GM18907 (cell line): ENCODE results near the gene NPIPB6.

Source experiments
- ATAC-seq: cut with Tn5 transposase; IDR thresholded peaks from one replicate; pipeline ENCODE4 v1.9.1; 2021; ENCODE audit warnings: mild to moderate bottlenecking, moderate library complexity; ENCODE audit not compliant: unreplicated experiment

NPIPB6 gene

GRCh38 chr16:28300327-28300726 lies 63.0 kb downstream of the NPIPB6 start:
- ATAC-seq, result no peak

- ATAC-seq, result no peak
Measured at GRCh38 chr16:28298511-28298878, 64.8 kb downstream of the NPIPB6 start.

- no peak for ATAC-seq
Measured at GRCh38 chr16:28297784-28298510, 65.4 kb downstream of the NPIPB6 start.

- ATAC-seq, result no peak
Measured at GRCh38 chr16:28297308-28297707, 66.0 kb downstream of the NPIPB6 start.

GRCh38 chr16:28295276-28295675 lies 68.0 kb downstream of the NPIPB6 start:
- no peak for ATAC-seq

GRCh38 chr16:28294201-28294600 lies 69.1 kb downstream of the NPIPB6 start:
- ATAC-seq, result no peak

GRCh38 chr16:28293601-28293960 lies 69.7 kb downstream of the NPIPB6 start:
- no peak for ATAC-seq

- no peak for ATAC-seq
Measured at GRCh38 chr16:28292731-28293600, 70.3 kb downstream of the NPIPB6 start.
